Tibial nerve (tissue), 4 donors: ENCODE measurements around the gene TRPV4.

Experiments
- EP300 ChIP-seq, 2 donors: sonication (generic); formaldehyde crosslinking; IDR thresholded peaks; one replicate each; pipeline ENCODE4 v1.6.1; 2017; ENCODE audit warnings: antibody characterized with exemption in 2 of 2, mild to moderate bottlenecking in 1 of 2
- POLR2A ChIP-seq, 2 donors: fragments of 450-650 bp; IDR thresholded peaks; one replicate each; pipeline ENCODE4 v1.6.1; 2017; ENCODE audit warnings: antibody characterized with exemption in 2 of 2, mild to moderate bottlenecking in 2 of 2, moderate library complexity in 2 of 2
- TF ChIP-seq, protein P1 (sequence below), 5 experiments: fragments of 200-600 bp in 3 of 5; fragments of 450-650 bp in 2 of 5; sonication (generic) in 3 of 5; IDR thresholded peaks; one replicate each; pipeline ENCODE4 v1.5.1; 2016 to 2019; ENCODE audit warnings: antibody characterized with exemption in 5 of 5, mild to moderate bottlenecking in 3 of 5, moderate library complexity in 2 of 5

DNA sequence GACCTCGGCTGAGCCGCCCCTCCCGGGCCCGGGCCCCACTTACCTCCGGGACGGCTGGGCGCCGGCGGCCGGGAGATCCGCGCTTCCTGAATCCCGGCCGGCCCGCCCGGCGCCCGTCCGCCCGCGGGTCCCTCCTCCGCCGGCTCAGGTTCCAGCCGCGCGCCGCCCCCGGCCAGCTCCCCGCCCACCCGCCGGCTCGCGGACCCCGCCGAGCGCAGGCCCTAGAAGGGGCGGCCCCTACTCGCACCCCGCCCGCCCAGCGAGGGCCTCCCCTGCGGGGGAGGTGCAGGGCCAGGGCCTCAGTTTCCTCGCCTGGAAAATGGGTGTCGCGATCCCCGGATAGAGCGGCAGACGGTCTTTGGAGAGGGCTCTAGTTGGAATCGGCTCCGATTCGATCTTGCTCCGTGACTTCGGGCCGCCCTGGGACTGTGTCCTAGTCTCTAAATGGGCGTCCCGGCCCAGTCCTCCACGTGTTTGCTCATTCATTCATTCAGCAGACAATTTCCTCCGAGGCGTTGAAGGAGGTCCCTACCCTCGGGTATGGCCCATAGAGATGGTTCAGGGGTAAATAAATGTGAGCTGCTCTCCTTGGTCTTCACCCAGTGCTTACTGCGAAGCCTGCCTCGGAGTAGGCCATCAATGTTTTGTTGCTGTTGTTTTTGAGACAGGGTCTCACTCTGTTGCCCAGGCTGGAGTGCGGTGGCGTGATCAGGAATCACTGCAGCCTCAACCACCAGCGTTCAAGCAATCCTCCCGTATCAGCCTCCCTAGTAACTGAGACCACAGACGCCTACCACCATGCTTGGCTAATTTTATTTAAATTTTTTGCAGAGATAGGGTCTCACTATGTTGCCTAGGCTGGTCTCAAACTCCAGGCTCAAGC lies at the start of gene TRPV4:
- TF ChIP-seq, protein P1, sequence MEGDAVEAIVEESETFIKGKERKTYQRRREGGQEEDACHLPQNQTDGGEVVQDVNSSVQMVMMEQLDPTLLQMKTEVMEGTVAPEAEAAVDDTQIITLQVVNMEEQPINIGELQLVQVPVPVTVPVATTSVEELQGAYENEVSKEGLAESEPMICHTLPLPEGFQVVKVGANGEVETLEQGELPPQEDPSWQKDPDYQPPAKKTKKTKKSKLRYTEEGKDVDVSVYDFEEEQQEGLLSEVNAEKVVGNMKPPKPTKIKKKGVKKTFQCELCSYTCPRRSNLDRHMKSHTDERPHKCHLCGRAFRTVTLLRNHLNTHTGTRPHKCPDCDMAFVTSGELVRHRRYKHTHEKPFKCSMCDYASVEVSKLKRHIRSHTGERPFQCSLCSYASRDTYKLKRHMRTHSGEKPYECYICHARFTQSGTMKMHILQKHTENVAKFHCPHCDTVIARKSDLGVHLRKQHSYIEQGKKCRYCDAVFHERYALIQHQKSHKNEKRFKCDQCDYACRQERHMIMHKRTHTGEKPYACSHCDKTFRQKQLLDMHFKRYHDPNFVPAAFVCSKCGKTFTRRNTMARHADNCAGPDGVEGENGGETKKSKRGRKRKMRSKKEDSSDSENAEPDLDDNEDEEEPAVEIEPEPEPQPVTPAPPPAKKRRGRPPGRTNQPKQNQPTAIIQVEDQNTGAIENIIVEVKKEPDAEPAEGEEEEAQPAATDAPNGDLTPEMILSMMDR (IDR thresholded peaks at IDR 0.05), result no peak
- TF ChIP-seq POLR2A (IDR thresholded peaks at IDR 0.05), result no peak
- TF ChIP-seq EP300 (IDR thresholded peaks at IDR 0.05), result no peak
